ENCODE data around the gene SAMD14. TPM values are rescaled to one million over a fixed set of nuclear protein-coding genes. Genes with fewer than 3 reads are reported as not detected.

SAMD14 gene
- total RNA-seq, 1 donor from 2014 or later = 82.0 TPM

GRCh38 chr17:50122945-50123344, 7.0 kb downstream of the SAMD14 start:
- Mint-ChIP-seq H3K4me3 (ENCODE audit: unreplicated experiment) (peak overlapping the region; percentile 15), H3K27me3 (ENCODE audit: unreplicated experiment) (peaks cover 18% of the 10 kb centered on the region), H3K27ac (ENCODE audit: unreplicated experiment) (peak overlapping the region; percentile 42), H3K4me1 (ENCODE audit: unreplicated experiment) (peaks cover 35% of the 10 kb centered on the region), H3K36me3 (ENCODE audit: low read depth, unreplicated experiment) (peaks cover 43% of the 10 kb centered on the region), H3K9me3 (ENCODE audit: unreplicated experiment) (no peaks in the 10 kb centered on the region)
- TF ChIP-seq CTCF (IDR thresholded peaks at IDR 0.05; ENCODE audit: unreplicated experiment) = no peak
- DNase-seq (ENCODE audit: low spot score) = no peak

GRCh38 chr17:50120475-50121253, 9.3 kb downstream of the SAMD14 start:
- Mint-ChIP-seq H3K4me1 (ENCODE audit: unreplicated experiment) (peaks cover 24% of the 10 kb centered on the region), H3K27ac (ENCODE audit: unreplicated experiment) (no peak overlapping the region), H3K36me3 (ENCODE audit: low read depth, unreplicated experiment) (peaks cover 44% of the 10 kb centered on the region), H3K4me3 (ENCODE audit: unreplicated experiment) (no peak overlapping the region), H3K9me3 (ENCODE audit: unreplicated experiment) (no peaks in the 10 kb centered on the region), H3K27me3 (ENCODE audit: unreplicated experiment) (peaks cover 16% of the 10 kb centered on the region)
- no peak for DNase-seq (ENCODE audit: low spot score)
- no peak for TF ChIP-seq CTCF (IDR thresholded peaks at IDR 0.05; ENCODE audit: unreplicated experiment)

- H3K27ac Mint-ChIP-seq (ENCODE audit: unreplicated experiment) = no peak overlapping the region
- no peak overlapping the region for H3K4me3 Mint-ChIP-seq (ENCODE audit: unreplicated experiment)
- peaks cover 24% of the 10 kb centered on the region for H3K27me3 Mint-ChIP-seq (ENCODE audit: unreplicated experiment)
- peaks cover 9% of the 10 kb centered on the region for H3K4me1 Mint-ChIP-seq (ENCODE audit: unreplicated experiment)
- H3K9me3 Mint-ChIP-seq (ENCODE audit: unreplicated experiment) = no peaks in the 10 kb centered on the region
- no peak for TF ChIP-seq CTCF (IDR thresholded peaks at IDR 0.05; ENCODE audit: unreplicated experiment)
- DNase-seq (ENCODE audit: low spot score) = no peak
- peaks cover 48% of the 10 kb centered on the region for H3K36me3 Mint-ChIP-seq (ENCODE audit: low read depth, unreplicated experiment)
Measured at GRCh38 chr17:50118828-50119218, 11.1 kb downstream of the SAMD14 start.

GRCh38 chr17:50118076-50118827, 11.7 kb downstream of the SAMD14 start:
- no peak for DNase-seq (ENCODE audit: low spot score)
- Mint-ChIP-seq H3K4me1 (ENCODE audit: unreplicated experiment) (peaks cover 9% of the 10 kb centered on the region), H3K27me3 (ENCODE audit: unreplicated experiment) (peaks cover 25% of the 10 kb centered on the region), H3K9me3 (ENCODE audit: unreplicated experiment) (no peaks in the 10 kb centered on the region), H3K36me3 (ENCODE audit: low read depth, unreplicated experiment) (peaks cover 48% of the 10 kb centered on the region), H3K4me3 (ENCODE audit: unreplicated experiment) (no peak overlapping the region), H3K27ac (ENCODE audit: unreplicated experiment) (no peak overlapping the region)
- TF ChIP-seq CTCF (IDR thresholded peaks at IDR 0.05; ENCODE audit: unreplicated experiment) = no peak

Data from endothelial cell (in vitro differentiated cells).